ENCODE measurements around the gene RPN1. TPM values are rescaled to one million over a fixed set of nuclear protein-coding genes. Genes with fewer than 3 reads are reported as not detected.

Gene RPN1
- total and polyA plus RNA-seq, 2 of the 8 experiments (the other 6 are each of a cell fraction or from before 2014, with no cell fraction given): 165 to 211 TPM

DNA sequence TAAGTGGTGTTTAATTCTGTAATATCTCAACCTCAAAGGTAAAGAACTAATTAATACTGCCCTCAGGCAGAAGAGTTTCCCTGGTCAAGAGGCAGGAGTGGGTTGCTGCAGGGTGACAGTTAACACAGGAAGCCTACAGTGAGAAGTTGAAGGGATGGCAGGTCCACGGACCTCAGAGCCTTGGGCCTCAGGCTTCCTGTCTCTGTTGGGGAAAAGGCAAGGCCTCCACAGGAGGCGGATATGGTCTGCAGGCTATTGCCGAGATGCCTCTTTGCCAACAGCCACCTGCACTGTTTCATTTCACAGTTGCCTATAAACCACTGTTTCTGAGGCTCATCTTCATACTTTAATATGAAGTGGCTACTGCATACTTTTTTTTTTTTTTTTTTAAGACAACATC, 33.3 kb upstream of the RPN1 start:
- Histone ChIP-seq H3K23ac (ENCODE audit: insufficient read length) (no peak overlapping the region), H3K23me2 (ENCODE audit: low read depth, low read length) (no peaks in the 10 kb centered on the region; the same call in 1 of the 2 replicates), H3K56ac (replicated peaks; ENCODE audit: insufficient read length, low read depth, low read length) (no peak overlapping the region), H3K4me3 (ENCODE audit: extremely low read depth in 1 of 4, insufficient read depth in 2 of 4, low read depth in 3 of 4, low read length in 4 of 4) (no peak overlapping the region), H3K79me2 (ENCODE audit: control insufficient read depth in 1 of 2, insufficient read depth in 2 of 2, low read length in 2 of 2) (no peaks in the 10 kb centered on the region), H3K14ac (ENCODE audit: insufficient read length) (no peak overlapping the region), H3K4me2 (ENCODE audit: insufficient read depth in 1 of 2, low read depth in 2 of 2, low read length in 2 of 2) (no peak overlapping the region), H2BK5ac (ENCODE audit: low read depth, low read length) (no peak overlapping the region), H2AFZ (ENCODE audit: low read length) (no peak overlapping the region), H4K91ac (replicated peaks; ENCODE audit: insufficient read length, low read length) (no peak overlapping the region), H3K36me3 (ENCODE audit: control insufficient read depth in 2 of 4, insufficient read depth in 4 of 4, low read length in 3 of 4) (no peaks in the 10 kb centered on the region), H3K9ac (replicated peaks in 1 of 4; ENCODE audit: extremely low read depth in 1 of 4, low read depth in 3 of 4, low read length in 3 of 4) (no peak overlapping the region), H2AK5ac (ENCODE audit: low read depth, low read length) (no peak overlapping the region), H4K8ac (ENCODE audit: extremely low read depth, insufficient read depth, low read length) (no peak overlapping the region), H2BK15ac (ENCODE audit: low read length) (no peak overlapping the region), H4K20me1 (replicated peaks in 1 of 2; ENCODE audit: control insufficient read depth in 1 of 2, insufficient read depth in 2 of 2, low read length in 2 of 2) (peaks cover 0 to 2% of the 10 kb centered on the region in 2 experiments), H3K4me1 (replicated peaks in 1 of 4; ENCODE audit: control insufficient read depth in 3 of 4, insufficient read depth in 4 of 4, low read length in 3 of 4) (no peaks in the 10 kb centered on the region), H2BK20ac (ENCODE audit: low read length) (no peak overlapping the region), H3K4ac (replicated peaks; ENCODE audit: insufficient read length, low read depth, low read length) (no peak overlapping the region), H2BK12ac (ENCODE audit: low read depth, low read length) (no peak overlapping the region), H4K5ac (ENCODE audit: insufficient read length, low read depth, low read length) (no peak overlapping the region), H3K79me1 (ENCODE audit: low read depth, low read length) (no peaks in the 10 kb centered on the region), H3K9me3 (ENCODE audit: insufficient read depth in 2 of 2, low read depth in 1 of 2, low read length in 1 of 2) (no peaks in the 10 kb centered on the region), H2BK120ac (replicated peaks; ENCODE audit: low read depth, low read length) (no peak overlapping the region), H3K27ac (ENCODE audit: low read depth, low read length) (no peak overlapping the region), H3K18ac (ENCODE audit: extremely low read depth, low read length) (no peak overlapping the region), H3K27me3 (replicated peaks in 1 of 4; ENCODE audit: control insufficient read depth in 3 of 4, extremely low read depth in 1 of 4, insufficient read depth in 3 of 4, low read length in 3 of 4) (no peaks in the 10 kb centered on the region)
- ChIA-PET POLR2A (ENCODE audit: partially characterized antibody) (interaction anchor here (1.4 to 1.7 kb wide), 2 partner anchors 11 to 33 kb away, joined by 3 to 5 read pairs; partner anchors contain the start of gene RPN1), CTCF (ENCODE audit: partially characterized antibody) (interaction anchor here (1.4 kb wide), 1 partner anchor 112 kb away, joined by 4 read pairs; no protein-coding TSS in a partner anchor)
- WGBS, 2 experiments (ENCODE audit: extremely low coverage in 1 of 2, insufficient coverage in 1 of 2, insufficient read length in 1 of 2, insufficient replicate concordance in 2 of 2, low coverage in 1 of 2, low lambda C conversion rate in 2 of 2, missing lambda C conversion rate in 1 of 2): 88% methylated on average over 3 of the region's 3 CpGs; no CpG with 5 or more reads in 1 of the 2 experiments
- no peak for DNase-seq (ENCODE audit: low read depth in 1 of 2, low spot score in 2 of 2)
- FAIRE-seq: no peak
- TF ChIP-seq PHF8 (conservative IDR thresholded peaks at IDR 0.05; ENCODE audit: low read depth, low read length) (no peak), SAP30 (IDR thresholded peaks at IDR 0.05; ENCODE audit: insufficient read depth, insufficient replicate concordance, low read length) (no peak), RFX5 (IDR thresholded peaks at IDR 0.05; ENCODE audit: borderline replicate concordance, low read depth, low read length) (no peak), CTBP2 (IDR thresholded peaks at IDR 0.05; ENCODE audit: borderline replicate concordance, insufficient read depth, insufficient read length, low read length) (no peak), SIN3A (conservative IDR thresholded peaks at IDR 0.05 in 1 of 2, IDR thresholded peaks at IDR 0.05 in 1 of 2; ENCODE audit: low read depth in 1 of 2, low read length in 2 of 2) (no peak), MAFK (IDR thresholded peaks at IDR 0.05; ENCODE audit: low read depth, low read length) (no peak), POLR2A (IDR thresholded peaks at IDR 0.05; ENCODE audit: control extremely low read depth in 1 of 2, low read depth in 2 of 2, low read length in 2 of 2) (no peak), FOSL1 (IDR thresholded peaks at IDR 0.05; ENCODE audit: insufficient read depth, low read depth, low read length) (no peak), TBP (IDR thresholded peaks at IDR 0.05; ENCODE audit: low read depth, low read length) (no peak), SRF (IDR thresholded peaks at IDR 0.05; ENCODE audit: low read depth, low read length) (no peak), RBBP5 (IDR thresholded peaks at IDR 0.05; ENCODE audit: borderline replicate concordance, low read depth, low read length) (no peak), HDAC6 (IDR thresholded peaks at IDR 0.05; ENCODE audit: low read depth, low read length) (no peak), BCL11A (IDR thresholded peaks at IDR 0.05; ENCODE audit: low read depth in 2 of 2, low read length in 2 of 2) (no peak), CEBPB (IDR thresholded peaks at IDR 0.05; ENCODE audit: low read depth, low read length) (no peak), CHD2 (IDR thresholded peaks at IDR 0.05; ENCODE audit: low read length) (no peak)
